GM19193 (cell line): Measurements from ENCODE around the gene RASSF3.
A peak's percentile ranks its signal among the peaks of the same experiment; 100 is the strongest.

ENCODE experiments used
- POLR2A ChIP-seq: IDR thresholded peaks from 4 replicates; pipeline ENCODE4 v1.6.1; 2011; ENCODE audit not compliant: insufficient read depth, insufficient read length; ENCODE audit errors: extremely low read depth

Gene RASSF3

GRCh38 chr12:64610079-64610659 lies at the start of gene RASSF3:
Gene RASSF3, plus strand, starts transcription at chr12:64610495. Its CDS starts 138 bp downstream, at chr12:64610633.
- TF ChIP-seq POLR2A = peak; percentile 65

GRCh38 chr12:64561302-64562136 lies 48.8 kb upstream of the RASSF3 start:
- no peak for TF ChIP-seq POLR2A

GRCh38 chr12:64566122-64566521 lies 44.2 kb upstream of the RASSF3 start:
- no peak for TF ChIP-seq POLR2A

- no peak for TF ChIP-seq POLR2A
Measured at GRCh38 chr12:64566831-64567517, 43.3 kb upstream of the RASSF3 start.

GRCh38 chr12:64567570-64567969 lies 42.7 kb upstream of the RASSF3 start:
- no peak for TF ChIP-seq POLR2A

GRCh38 chr12:64568298-64568697 lies 42.0 kb upstream of the RASSF3 start:
- TF ChIP-seq POLR2A = no peak

GRCh38 chr12:64569923-64570691 lies 40.2 kb upstream of the RASSF3 start:
- no peak for TF ChIP-seq POLR2A

- no peak for TF ChIP-seq POLR2A
Measured at GRCh38 chr12:64571411-64571810, 38.9 kb upstream of the RASSF3 start.

GRCh38 chr12:64572241-64572640 lies 38.1 kb upstream of the RASSF3 start:
- no peak for TF ChIP-seq POLR2A

GRCh38 chr12:64574837-64575236 lies 35.5 kb upstream of the RASSF3 start:
- TF ChIP-seq POLR2A = no peak

- TF ChIP-seq POLR2A = no peak
Measured at GRCh38 chr12:64577046-64577445, 33.2 kb upstream of the RASSF3 start.

- no peak for TF ChIP-seq POLR2A
Measured at GRCh38 chr12:64578566-64578965, 31.7 kb upstream of the RASSF3 start.

- TF ChIP-seq POLR2A = no peak
Measured at GRCh38 chr12:64580681-64581080, 29.6 kb upstream of the RASSF3 start.

GRCh38 chr12:64582114-64582513 lies 28.2 kb upstream of the RASSF3 start:
- TF ChIP-seq POLR2A = no peak

GRCh38 chr12:64582862-64583261 lies 27.4 kb upstream of the RASSF3 start:
- no peak for TF ChIP-seq POLR2A
